ENCODE measurements around the gene PTPDC1. TPM values are rescaled to one million over a fixed set of nuclear protein-coding genes. Genes with fewer than 3 reads are reported as not detected.

Gene PTPDC1
- total and polyA plus RNA-seq, 2 donors (not counting 1 experiment from before 2014, with no cell fraction given), result 3.7 to 9.8 TPM

- Mint-ChIP-seq H3K9me3 (ENCODE audit: insufficient read depth) (peaks cover 3% of the 10 kb centered on the region), H3K27ac (no peak overlapping the region), H3K27me3 (no peaks in the 10 kb centered on the region), H3K4me3 (no peak overlapping the region), H3K4me1 (no peaks in the 10 kb centered on the region)
- ATAC-seq (ENCODE audit: low read depth), result no peak
- Histone ChIP-seq H2AFZ (ENCODE audit: insufficient read depth, low read depth, low read length, poor library complexity, severe bottlenecking) (no peak overlapping the region), H3K27me3 (replicated peaks in 1 of 4; ENCODE audit: control extremely low read depth in 1 of 4, control insufficient read depth in 3 of 4, insufficient read depth in 4 of 4, low read length in 3 of 4) (no peaks in the 10 kb centered on the region), H4K20me1 (ENCODE audit: control insufficient read depth, insufficient read depth, low read length, poor library complexity, severe bottlenecking) (no peaks in the 10 kb centered on the region), H3K27ac (ENCODE audit: low read length in 2 of 2) (no peak overlapping the region), H3K4me3 (ENCODE audit: control extremely low read depth in 1 of 5, extremely low read depth in 1 of 5, insufficient read depth in 1 of 5, low read depth in 2 of 5, low read length in 4 of 5) (no peak overlapping the region), H3K4me1 (ENCODE audit: control insufficient read depth in 2 of 2, insufficient read depth in 2 of 2, low read length in 2 of 2) (no peaks in the 10 kb centered on the region), H3K4me2 (replicated peaks; ENCODE audit: low read depth, low read length, poor library complexity, severe bottlenecking) (no peak overlapping the region), H3K9me3 (ENCODE audit: control extremely low read depth in 1 of 3, control insufficient read depth in 2 of 3, insufficient read depth in 1 of 3, low read length in 2 of 3) (peaks cover 0 to 6% (median 0%) of the 10 kb centered on the region in 3 donors), H3K79me2 (ENCODE audit: control insufficient read depth, insufficient read depth, low read length) (no peaks in the 10 kb centered on the region), H3K36me3 (replicated peaks in 1 of 2; ENCODE audit: control extremely low read depth in 1 of 2, control insufficient read depth in 1 of 2, extremely low read depth in 1 of 2, insufficient read depth in 2 of 2, low read length in 1 of 2) (no peaks in the 10 kb centered on the region), H3K9ac (ENCODE audit: low read length) (no peak overlapping the region)
- TF ChIP-seq CTCF (IDR thresholded peaks at IDR 0.05), result no peak
- TF ChIP-seq EZH2 (IDR thresholded peaks at IDR 0.05; ENCODE audit: borderline replicate concordance, insufficient read depth, low read depth, low read length, poor library complexity, severe bottlenecking), result no peak
- CTCF ChIA-PET, result interaction anchor here (3.1 to 4.5 kb wide), 2 partner anchors 11 to 159 kb away, joined by 14 to 28 read pairs; no protein-coding TSS in a partner anchor
- POLR2A ChIA-PET, result no interaction called here
- intact Hi-C loops (cut with micrococcal nuclease), result no loop called here
- no peak for DNase-seq
- WGBS (ENCODE audit: insufficient coverage), result no CpG with 5 or more reads among the region's 2 CpGs
Measured at GRCh38 chr9:94054716-94055115, 29.5 kb upstream of the PTPDC1 start.

- POLR2A ChIA-PET, result no interaction called here
- H3K27me3 ChIP-seq (replicated peaks in 1 of 4; ENCODE audit: control extremely low read depth in 1 of 4, control insufficient read depth in 3 of 4, insufficient read depth in 4 of 4, low read length in 3 of 4), result no peaks in the 10 kb centered on the region
- Mint-ChIP-seq H3K9me3 (ENCODE audit: insufficient read depth) (peaks cover 4% of the 10 kb centered on the region), H3K4me3 (no peak overlapping the region), H3K27me3 (no peaks in the 10 kb centered on the region), H3K4me1 (no peaks in the 10 kb centered on the region), H3K27ac (no peak overlapping the region)
- no peaks in the 10 kb centered on the region for H4K20me1 ChIP-seq (ENCODE audit: control insufficient read depth, insufficient read depth, low read length, poor library complexity, severe bottlenecking)
- no peak overlapping the region for H2AFZ ChIP-seq (ENCODE audit: insufficient read depth, low read depth, low read length, poor library complexity, severe bottlenecking)
- CTCF ChIA-PET, result interaction anchor here (3.1 to 4.5 kb wide), 2 partner anchors 9 to 157 kb away, joined by 14 to 28 read pairs; no protein-coding TSS in a partner anchor
- H3K4me3 ChIP-seq (ENCODE audit: control extremely low read depth in 1 of 5, extremely low read depth in 1 of 5, insufficient read depth in 1 of 5, low read depth in 2 of 5, low read length in 4 of 5), result no peak overlapping the region
- intact Hi-C loops (cut with micrococcal nuclease), result no loop called here
- DNase-seq (no peak), ATAC-seq (ENCODE audit: low read depth) (no peak)
- H3K27ac ChIP-seq (ENCODE audit: low read length in 2 of 2), result no peak overlapping the region
- no peaks in the 10 kb centered on the region for H3K36me3 ChIP-seq (replicated peaks in 1 of 2; ENCODE audit: control extremely low read depth in 1 of 2, control insufficient read depth in 1 of 2, extremely low read depth in 1 of 2, insufficient read depth in 2 of 2, low read length in 1 of 2)
- H3K4me1 ChIP-seq (ENCODE audit: control insufficient read depth in 2 of 2, insufficient read depth in 2 of 2, low read length in 2 of 2), result no peaks in the 10 kb centered on the region
- TF ChIP-seq EZH2 (IDR thresholded peaks at IDR 0.05; ENCODE audit: borderline replicate concordance, insufficient read depth, low read depth, low read length, poor library complexity, severe bottlenecking), result no peak
- no peak for TF ChIP-seq CTCF (IDR thresholded peaks at IDR 0.05)
- no CpG with 5 or more reads among the region's 3 CpGs for WGBS (ENCODE audit: insufficient coverage)
- H3K79me2 ChIP-seq (ENCODE audit: control insufficient read depth, insufficient read depth, low read length), result no peaks in the 10 kb centered on the region
- no peak overlapping the region for H3K4me2 ChIP-seq (replicated peaks; ENCODE audit: low read depth, low read length, poor library complexity, severe bottlenecking)
- no peak overlapping the region for H3K9ac ChIP-seq (ENCODE audit: low read length)
- peaks cover 0 to 10% (median 8%) of the 10 kb centered on the region in 3 donors for H3K9me3 ChIP-seq (ENCODE audit: control extremely low read depth in 1 of 3, control insufficient read depth in 2 of 3, insufficient read depth in 1 of 3, low read length in 2 of 3)
Measured at GRCh38 chr9:94056442-94056974, 27.8 kb upstream of the PTPDC1 start.
